Measurements from ENCODE around the gene OTUD1. TPM values are rescaled to one million over a fixed set of nuclear protein-coding genes. Genes with fewer than 3 reads are reported as not detected.

The OTUD1 gene
- total RNA-seq, 1 experiment from 2014 or later, result 23.9 TPM

- ChIA-PET CTCF (no interaction called here), POLR2A (ENCODE audit: low non-redundant PET) (no interaction called here)
- no peak for DNase-seq (ENCODE audit: low spot score)
- H3K4me1 ChIP-seq (ENCODE audit: insufficient read depth, low read length, poor library complexity, severe bottlenecking), result no peaks in the 10 kb centered on the region
- H3K27me3 ChIP-seq (replicated peaks; ENCODE audit: insufficient read depth, low read depth, low read length, poor library complexity), result no peaks in the 10 kb centered on the region
- no peaks in the 10 kb centered on the region for H3K9me3 ChIP-seq (ENCODE audit: low read depth, low read length, poor library complexity, severe bottlenecking)
- H3K27ac ChIP-seq (ENCODE audit: low read depth, low read length, poor library complexity, severe bottlenecking), result no peak overlapping the region
- H3K36me3 ChIP-seq (ENCODE audit: insufficient read depth, low read length, poor library complexity, severe bottlenecking), result no peaks in the 10 kb centered on the region
- intact Hi-C loops (cut with micrococcal nuclease; ENCODE audit: unreplicated experiment), result no loop called here
- BruUV-seq (replicated peaks), result no TSS peak
- no peak overlapping the region for H3K4me3 ChIP-seq (ENCODE audit: low read depth, low read length, poor library complexity, severe bottlenecking)
- TF ChIP-seq CTCF (conservative IDR thresholded peaks at IDR 0.05; ENCODE audit: low read depth, low read length), result no peak
- no peak for TF ChIP-seq EZH2 (IDR thresholded peaks at IDR 0.05; ENCODE audit: borderline replicate concordance, low read depth, low read length, poor library complexity, severe bottlenecking)
Measured at GRCh38 chr10:23413629-23414089, 25.2 kb upstream of the OTUD1 start.

- intact Hi-C loops (cut with micrococcal nuclease; ENCODE audit: unreplicated experiment), result no loop called here
- H3K27me3 ChIP-seq (replicated peaks; ENCODE audit: insufficient read depth, low read depth, low read length, poor library complexity), result no peaks in the 10 kb centered on the region
- no peaks in the 10 kb centered on the region for H3K4me1 ChIP-seq (ENCODE audit: insufficient read depth, low read length, poor library complexity, severe bottlenecking)
- TF ChIP-seq CTCF (conservative IDR thresholded peaks at IDR 0.05; ENCODE audit: low read depth, low read length) (no peak), EZH2 (IDR thresholded peaks at IDR 0.05; ENCODE audit: borderline replicate concordance, low read depth, low read length, poor library complexity, severe bottlenecking) (no peak)
- ChIA-PET POLR2A (ENCODE audit: low non-redundant PET) (no interaction called here), CTCF (no interaction called here)
- no peaks in the 10 kb centered on the region for H3K36me3 ChIP-seq (ENCODE audit: insufficient read depth, low read length, poor library complexity, severe bottlenecking)
- DNase-seq (ENCODE audit: low spot score), result no peak
- H3K9me3 ChIP-seq (ENCODE audit: low read depth, low read length, poor library complexity, severe bottlenecking), result no peaks in the 10 kb centered on the region
- no peak overlapping the region for H3K27ac ChIP-seq (ENCODE audit: low read depth, low read length, poor library complexity, severe bottlenecking)
- no TSS peak for BruUV-seq (replicated peaks)
- no peak overlapping the region for H3K4me3 ChIP-seq (ENCODE audit: low read depth, low read length, poor library complexity, severe bottlenecking)
Measured at GRCh38 chr10:23414658-23415057, 24.2 kb upstream of the OTUD1 start.

- BruUV-seq (replicated peaks), result no TSS peak
- intact Hi-C loops (cut with micrococcal nuclease; ENCODE audit: unreplicated experiment), result no loop called here
- no peaks in the 10 kb centered on the region for H3K9me3 ChIP-seq (ENCODE audit: low read depth, low read length, poor library complexity, severe bottlenecking)
- TF ChIP-seq EZH2 (IDR thresholded peaks at IDR 0.05; ENCODE audit: borderline replicate concordance, low read depth, low read length, poor library complexity, severe bottlenecking), result no peak
- TF ChIP-seq CTCF (conservative IDR thresholded peaks at IDR 0.05; ENCODE audit: low read depth, low read length), result no peak
- ChIA-PET CTCF (no interaction called here), POLR2A (ENCODE audit: low non-redundant PET) (no interaction called here)
- no peaks in the 10 kb centered on the region for H3K27me3 ChIP-seq (replicated peaks; ENCODE audit: insufficient read depth, low read depth, low read length, poor library complexity)
- no peak for DNase-seq (ENCODE audit: low spot score)
- no peaks in the 10 kb centered on the region for H3K36me3 ChIP-seq (ENCODE audit: insufficient read depth, low read length, poor library complexity, severe bottlenecking)
- no peaks in the 10 kb centered on the region for H3K4me1 ChIP-seq (ENCODE audit: insufficient read depth, low read length, poor library complexity, severe bottlenecking)
- H3K4me3 ChIP-seq (ENCODE audit: low read depth, low read length, poor library complexity, severe bottlenecking), result no peak overlapping the region
- H3K27ac ChIP-seq (ENCODE audit: low read depth, low read length, poor library complexity, severe bottlenecking), result no peak overlapping the region
Measured at GRCh38 chr10:23417254-23417653, 21.6 kb upstream of the OTUD1 start.

All from A673 (cell line).